T-cell (primary cell): ENCODE measurements around the gene SPOCK3. TPM values are rescaled to one million over a fixed set of nuclear protein-coding genes. Genes with fewer than 3 reads are reported as not detected.
"Not testable (repeated sequence)": the region's sequence is repeated elsewhere in the genome, so short reads cannot be mapped to it uniquely, and the experiment has no call there.

ENCODE experiments used
- ATAC-seq, 4 experiments: fragments of 200-7000 bp in 3 of 4; fragments of 150-1000 bp in 1 of 4; cut with Tn5 transposase; replicated peaks in 1 of 4; 1 replicate in 3 of 4; 2 replicates in 1 of 4; pipeline ENCODE4 v1.10.0; 2021; ENCODE audit warnings: moderate library complexity in 3 of 4, mild to moderate bottlenecking in 2 of 4, moderate number of reproducible peaks in 1 of 4
- CTCF ChIA-PET, 2 donors: fragments of 300-600 bp; sonication (Branson Sonifier 250); formaldehyde crosslinking; loops; one replicate each; lab custom pipeline; 2022; ENCODE audit warnings: antibody characterized with exemption in 2 of 2; lab: Charles Lee
- POLR2A ChIA-PET, 2 donors: fragments of 300-600 bp; sonication (Branson Sonifier 250); formaldehyde crosslinking; loops; one replicate each; lab custom pipeline; 2022; ENCODE audit warnings: antibody characterized with exemption in 2 of 2; lab: Charles Lee
- DNase-seq, 35 experiments: peaks; one replicate each; pipeline versions ENCODE4 v3.0.0 to v3.0.0-alpha.2; 2013 to 2023
- H3K27ac ChIP-seq: one replicate; pipeline ENCODE4 v1.5.1; 2013; ENCODE audit warnings: low read length
- H3K27me3 ChIP-seq, 2 experiments: replicated peaks in 1 of 2; 1 replicate in 1 of 2; 2 replicates in 1 of 2; pipeline versions ENCODE4 v1.6.1 to v1.7.0; 2013; ENCODE audit warnings: low read length in 1 of 2, mixed read lengths in 1 of 2; ENCODE audit not compliant: control insufficient read depth in 2 of 2, insufficient read depth in 2 of 2; ENCODE audit errors: extremely low read depth in 1 of 2
- H3K36me3 ChIP-seq, 2 donors: 1 replicate in 1 of 2; 2 replicates in 1 of 2; pipeline versions ENCODE4 v1.6.1 to v1.7.0; 2013; ENCODE audit warnings: low read length in 1 of 2; ENCODE audit not compliant: control insufficient read depth in 2 of 2, insufficient read depth in 1 of 2; ENCODE audit errors: extremely low read depth in 1 of 2
- H3K4me1 ChIP-seq, 2 experiments: 1 replicate in 1 of 2; 2 replicates in 1 of 2; pipeline versions ENCODE4 v1.6.1 to v1.7.0; 2013; ENCODE audit warnings: low read length in 2 of 2, mixed read lengths in 1 of 2; ENCODE audit not compliant: insufficient read depth in 2 of 2, control insufficient read depth in 1 of 2; ENCODE audit errors: extremely low read depth in 1 of 2
- H3K4me3 ChIP-seq, 2 donors: 1 replicate in 1 of 2; 2 replicates in 1 of 2; pipeline versions ENCODE4 v1.5.1 to v1.7.0; 2013; ENCODE audit warnings: mild to moderate bottlenecking in 2 of 2, low read length in 1 of 2, moderate library complexity in 1 of 2; ENCODE audit not compliant: control insufficient read depth in 1 of 2; ENCODE audit errors: extremely low read depth in 1 of 2
- H3K9me3 ChIP-seq: 2 replicates; pipeline ENCODE4 v1.7.0; 2013
- H3K27ac Mint-ChIP-seq, 2 donors: one replicate each; pipeline ENCODE4 v1.8.0; 2020 to 2021; ENCODE audit warnings: mild to moderate bottlenecking in 2 of 2, mixed read lengths in 2 of 2
- H3K27me3 Mint-ChIP-seq, 2 donors: one replicate each; pipeline ENCODE4 v1.8.0; 2021 to 2022; ENCODE audit warnings: mixed read lengths in 2 of 2
- H3K36me3 Mint-ChIP-seq: one replicate; pipeline ENCODE4 v1.8.0; 2021; ENCODE audit warnings: mixed read lengths
- H3K4me1 Mint-ChIP-seq, 3 donors: one replicate each; pipeline ENCODE4 v1.8.0; 2020 to 2022; ENCODE audit warnings: mixed read lengths in 3 of 3, mild to moderate bottlenecking in 1 of 3
- H3K4me3 Mint-ChIP-seq, 3 donors: one replicate each; pipeline ENCODE4 v1.8.0; 2020 to 2022; ENCODE audit warnings: mild to moderate bottlenecking in 3 of 3, mixed read lengths in 3 of 3, moderate library complexity in 3 of 3
- H3K9me3 Mint-ChIP-seq, 3 donors: one replicate each; pipeline ENCODE4 v1.8.0; 2020 to 2022; ENCODE audit warnings: mixed read lengths in 3 of 3
- WGBS: methylation state at CpG from one replicate; pipeline ENCODE4 v1.1.5; 2013; ENCODE audit warnings: missing lambda C conversion rate; ENCODE audit not compliant: insufficient coverage; 5-methylcytosine and 5-hydroxymethylcytosine counted together
- total RNA-seq, 35 experiments: library from RNA in 6 of 35; stranded (reverse) in 6 of 35; fragments of 120-200 nt in 1 of 35; gene quantifications; one replicate each; pipeline versions ENCODE4 v1.2.1 to v1.2.4 and lab custom pipeline; 2013 to 2026

Gene SPOCK3
- total RNA-seq, 5 donors from 2014 or later (not counting 1 experiment from before 2014, with no cell fraction given), result not detected

- POLR2A ChIA-PET, result interaction anchor here in 1 of 2 donors (0.6 kb wide), 1 partner anchor 26 kb away, joined by 3 read pairs; no protein-coding TSS in a partner anchor
- Mint-ChIP-seq H3K4me1 (no peaks in the 10 kb centered on the region), H3K9me3 (peaks cover 3 to 16% (median 7%) of the 10 kb centered on the region in 3 donors), H3K36me3 (no peaks in the 10 kb centered on the region), H3K27me3 (no peaks in the 10 kb centered on the region), H3K27ac (no peak overlapping the region), H3K4me3 (no peak overlapping the region)
- CTCF ChIA-PET, result no interaction called here
- 83% methylated on average over 2 of the region's 4 CpGs for whole genome bisulfite sequencing
- no peak overlapping the region for H3K27ac ChIP-seq
- DNase-seq (no peak), ATAC-seq (no peak)
- H3K36me3 ChIP-seq, result no peaks in the 10 kb centered on the region
- no peaks in the 10 kb centered on the region for H3K27me3 ChIP-seq
- no peaks in the 10 kb centered on the region for H3K4me1 ChIP-seq
- H3K9me3 ChIP-seq, result no peaks in the 10 kb centered on the region
- no peak overlapping the region for H3K4me3 ChIP-seq
Measured at GRCh38 chr4:166802346-166802745, 431.9 kb downstream of the SPOCK3 start.

GRCh38 chr4:166798126-166798525, 436.2 kb downstream of the SPOCK3 start:
- no peak overlapping the region for H3K27ac ChIP-seq
- 29% methylated on average over 1 of the region's 3 CpGs for WGBS

GRCh38 chr4:166777760-166778159, 456.5 kb downstream of the SPOCK3 start:
- no peaks in the 10 kb centered on the region for H3K9me3 ChIP-seq
- CTCF ChIA-PET, result no interaction called here
- no peak overlapping the region for H3K27ac ChIP-seq
- H3K27ac Mint-ChIP-seq, result no peak overlapping the region
- no peak overlapping the region for H3K4me3 Mint-ChIP-seq
- DNase-seq (no peak), ATAC-seq (no peak)
- peaks cover 13 to 17% (median 14%) of the 10 kb centered on the region in 3 donors for H3K9me3 Mint-ChIP-seq
- H3K36me3 Mint-ChIP-seq, result no peaks in the 10 kb centered on the region
- no peaks in the 10 kb centered on the region for H3K4me1 Mint-ChIP-seq
- POLR2A ChIA-PET, result no interaction called here
- H3K27me3 Mint-ChIP-seq, result no peaks in the 10 kb centered on the region
- no peak overlapping the region for H3K4me3 ChIP-seq
- H3K4me1 ChIP-seq, result no peaks in the 10 kb centered on the region
- no peaks in the 10 kb centered on the region for H3K27me3 ChIP-seq
- H3K36me3 ChIP-seq, result no peaks in the 10 kb centered on the region

More at GRCh38 chr4:166798126-166798525, 436.2 kb downstream of the SPOCK3 start:
- Mint-ChIP-seq H3K4me1 (no peaks in the 10 kb centered on the region), H3K9me3 (peaks cover 3 to 13% (median 10%) of the 10 kb centered on the region in 3 donors), H3K27me3 (no peaks in the 10 kb centered on the region), H3K36me3 (no peaks in the 10 kb centered on the region), H3K4me3 (no peak overlapping the region), H3K27ac (no peak overlapping the region)
- DNase-seq (no peak), ATAC-seq (no peak)
- Histone ChIP-seq H3K9me3 (no peaks in the 10 kb centered on the region), H3K36me3 (no peaks in the 10 kb centered on the region), H3K4me3 (no peak overlapping the region), H3K4me1 (no peaks in the 10 kb centered on the region), H3K27me3 (no peaks in the 10 kb centered on the region)
- POLR2A ChIA-PET, result no interaction called here
- CTCF ChIA-PET, result no interaction called here

- H3K27me3 Mint-ChIP-seq, result no peaks in the 10 kb centered on the region
- no peaks in the 10 kb centered on the region for H3K4me1 Mint-ChIP-seq
- no peak for ATAC-seq
- POLR2A ChIA-PET, result no interaction called here
- no peak overlapping the region for H3K4me3 Mint-ChIP-seq
- no peaks in the 10 kb centered on the region for H3K27me3 ChIP-seq
- no peak overlapping the region for H3K27ac ChIP-seq
- H3K9me3 Mint-ChIP-seq, result peaks cover 8 to 17% (median 10%) of the 10 kb centered on the region in 3 donors
- H3K4me3 ChIP-seq, result no peak overlapping the region
- CTCF ChIA-PET, result no interaction called here
- no peak for DNase-seq
- no peaks in the 10 kb centered on the region for H3K36me3 Mint-ChIP-seq
- H3K27ac Mint-ChIP-seq, result no peak overlapping the region
- H3K9me3 ChIP-seq, result no peaks in the 10 kb centered on the region
- no peaks in the 10 kb centered on the region for H3K36me3 ChIP-seq
- no peaks in the 10 kb centered on the region for H3K4me1 ChIP-seq
Measured at GRCh38 chr4:166763018-166763417, 471.3 kb downstream of the SPOCK3 start.

GRCh38 chr4:166741742-166742141, 492.6 kb downstream of the SPOCK3 start:
- H3K9me3 ChIP-seq, result no peaks in the 10 kb centered on the region
- H3K36me3 Mint-ChIP-seq, result no peaks in the 10 kb centered on the region
- H3K27ac Mint-ChIP-seq, result no peak overlapping the region
- no peak for DNase-seq
- no peak overlapping the region for H3K4me3 Mint-ChIP-seq
- H3K9me3 Mint-ChIP-seq, result peaks cover 7 to 13% (median 7%) of the 10 kb centered on the region in 3 donors
- no peaks in the 10 kb centered on the region for H3K27me3 ChIP-seq
- no peaks in the 10 kb centered on the region for H3K4me1 ChIP-seq
- H3K4me1 Mint-ChIP-seq, result no peaks in the 10 kb centered on the region
- no CpG with 5 or more reads among the region's 1 CpG for whole genome bisulfite sequencing
- no peak overlapping the region for H3K4me3 ChIP-seq
- H3K36me3 ChIP-seq, result no peaks in the 10 kb centered on the region
- no peak overlapping the region for H3K27ac ChIP-seq
- CTCF ChIA-PET, result no interaction called here
- H3K27me3 Mint-ChIP-seq, result no peaks in the 10 kb centered on the region
- ATAC-seq, result no peak
- POLR2A ChIA-PET, result no interaction called here

GRCh38 chr4:166739215-166739614, 495.1 kb downstream of the SPOCK3 start:
- H3K9me3 Mint-ChIP-seq, H3K27me3 Mint-ChIP-seq, ATAC-seq, H3K36me3 Mint-ChIP-seq, H3K27me3 ChIP-seq, CTCF ChIA-PET, H3K36me3 ChIP-seq, H3K9me3 ChIP-seq, DNase-seq, POLR2A ChIA-PET, H3K4me3 ChIP-seq, H3K4me1 Mint-ChIP-seq, H3K4me3 Mint-ChIP-seq, H3K27ac Mint-ChIP-seq, H3K27ac ChIP-seq, H3K4me1 ChIP-seq: not testable (repeated sequence)
- WGBS, result no CpG with 5 or more reads among the region's 4 CpGs

GRCh38 chr4:166737430-166737829, 496.9 kb downstream of the SPOCK3 start:
- no peaks in the 10 kb centered on the region for H3K4me1 ChIP-seq
- POLR2A ChIA-PET, result no interaction called here

More at GRCh38 chr4:166737430-166737829, 496.9 kb downstream of the SPOCK3 start:
- H3K27me3 ChIP-seq, result no peaks in the 10 kb centered on the region
- no peak for ATAC-seq
- Mint-ChIP-seq H3K27me3 (no peaks in the 10 kb centered on the region), H3K36me3 (no peaks in the 10 kb centered on the region), H3K9me3 (peaks cover 0 to 9% (median 8%) of the 10 kb centered on the region in 3 donors), H3K4me3 (no peak overlapping the region), H3K4me1 (no peaks in the 10 kb centered on the region), H3K27ac (no peak overlapping the region)
- no peak for DNase-seq
- no peak overlapping the region for H3K27ac ChIP-seq
- no peaks in the 10 kb centered on the region for H3K9me3 ChIP-seq
- no peak overlapping the region for H3K4me3 ChIP-seq
- H3K36me3 ChIP-seq, result no peaks in the 10 kb centered on the region
- CTCF ChIA-PET, result no interaction called here
